ENCODE data around the gene PRLH.

The PRLH gene

DNA sequence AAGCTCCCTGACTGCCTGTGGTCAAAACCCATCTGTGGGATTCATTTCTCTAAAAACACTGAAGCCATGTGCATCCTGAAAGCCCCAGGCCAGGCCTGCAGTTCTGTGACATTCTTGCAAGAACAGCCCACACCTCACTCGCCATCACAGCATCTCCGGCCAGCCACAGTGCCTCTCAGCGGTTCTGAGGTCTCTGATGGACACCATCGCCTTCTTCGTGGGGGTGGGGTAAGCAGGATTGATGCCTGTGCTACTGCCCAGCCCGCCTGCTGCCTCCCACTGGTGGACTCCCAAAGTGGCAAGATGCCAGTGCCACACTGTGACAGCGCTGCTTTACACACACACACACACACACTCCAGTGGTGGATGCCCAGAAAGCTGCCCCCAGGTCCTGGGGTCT is 5.2 kb upstream of the PRLH start:
- H3K27ac ChIP-seq (ENCODE audit: poor library complexity, severe bottlenecking) = no peak overlapping the region
- H3K9me3 ChIP-seq (ENCODE audit: severe bottlenecking) = no peaks in the 10 kb centered on the region
- DNase-seq (ENCODE audit: low spot score) (no peak), ATAC-seq (ENCODE audit: low read depth) (no peak)
- H3K27me3 ChIP-seq (ENCODE audit: insufficient read depth, poor library complexity, severe bottlenecking) = no peaks in the 10 kb centered on the region
- no peak for TF ChIP-seq CTCF (IDR thresholded peaks at IDR 0.05; ENCODE audit: poor library complexity, severe bottlenecking)
- H3K4me1 ChIP-seq (ENCODE audit: insufficient read depth, poor library complexity, severe bottlenecking) = peaks cover 6% of the 10 kb centered on the region
- no peak overlapping the region for H3K4me3 ChIP-seq (ENCODE audit: severe bottlenecking)
- H3K36me3 ChIP-seq (ENCODE audit: low read depth) = no peaks in the 10 kb centered on the region

DNA sequence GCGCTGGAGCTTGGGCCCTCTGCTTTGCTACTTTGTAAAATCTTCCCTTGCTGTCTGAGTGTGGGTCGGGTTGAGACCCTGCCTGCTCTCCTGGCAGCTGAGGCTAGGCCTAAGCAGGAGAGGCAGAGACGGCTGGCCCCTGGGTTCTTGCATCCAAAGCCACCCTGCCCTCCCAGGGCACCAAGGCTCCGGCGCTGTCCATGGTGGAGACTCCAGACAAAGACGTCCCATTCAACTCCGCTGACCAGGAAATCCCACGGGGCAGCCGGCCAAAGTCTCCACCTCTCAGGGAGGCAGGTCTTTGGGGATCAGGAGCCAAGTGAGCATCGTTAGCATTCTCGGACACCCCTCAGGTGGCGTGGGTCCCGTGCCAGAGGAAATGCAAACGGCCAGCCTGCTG is 2.6 kb upstream of the PRLH start:
- H3K4me1 ChIP-seq (ENCODE audit: insufficient read depth, poor library complexity, severe bottlenecking) = peaks cover 6% of the 10 kb centered on the region
- H3K36me3 ChIP-seq (ENCODE audit: low read depth) = no peaks in the 10 kb centered on the region
- no peak for DNase-seq (ENCODE audit: low spot score)
- H3K9me3 ChIP-seq (ENCODE audit: severe bottlenecking) = no peaks in the 10 kb centered on the region
- peak; percentile 43; the same call in 1 of the 3 replicates for ATAC-seq (ENCODE audit: low read depth)
- no peak overlapping the region for H3K27ac ChIP-seq (ENCODE audit: poor library complexity, severe bottlenecking)
- H3K4me3 ChIP-seq (ENCODE audit: severe bottlenecking) = no peak overlapping the region
- no peaks in the 10 kb centered on the region for H3K27me3 ChIP-seq (ENCODE audit: insufficient read depth, poor library complexity, severe bottlenecking)
- TF ChIP-seq CTCF (IDR thresholded peaks at IDR 0.05; ENCODE audit: poor library complexity, severe bottlenecking) = no peak

GRCh38 chr2:237564526-237565131 is 1.7 kb upstream of the PRLH start:
- Histone ChIP-seq H3K27me3 (ENCODE audit: insufficient read depth, poor library complexity, severe bottlenecking) (no peaks in the 10 kb centered on the region), H3K4me1 (ENCODE audit: insufficient read depth, poor library complexity, severe bottlenecking) (no peaks in the 10 kb centered on the region), H3K27ac (ENCODE audit: poor library complexity, severe bottlenecking) (no peak overlapping the region), H3K4me3 (ENCODE audit: severe bottlenecking) (no peak overlapping the region), H3K36me3 (ENCODE audit: low read depth) (no peaks in the 10 kb centered on the region), H3K9me3 (ENCODE audit: severe bottlenecking) (no peaks in the 10 kb centered on the region)
- no peak for ATAC-seq (ENCODE audit: low read depth)
- peak; percentile 34 for DNase-seq (ENCODE audit: low spot score)
- no peak for TF ChIP-seq CTCF (IDR thresholded peaks at IDR 0.05; ENCODE audit: poor library complexity, severe bottlenecking)

- no peak for ATAC-seq (ENCODE audit: low read depth)
- H3K4me1 ChIP-seq (ENCODE audit: insufficient read depth, poor library complexity, severe bottlenecking) = no peaks in the 10 kb centered on the region
- H3K36me3 ChIP-seq (ENCODE audit: low read depth) = no peaks in the 10 kb centered on the region
Measured at GRCh38 chr2:237565974-237566373, 400 bp upstream of the PRLH start.

More at GRCh38 chr2:237565974-237566373, 400 bp upstream of the PRLH start:
- no peaks in the 10 kb centered on the region for H3K9me3 ChIP-seq (ENCODE audit: severe bottlenecking)
- no peak for DNase-seq (ENCODE audit: low spot score)
- H3K27ac ChIP-seq (ENCODE audit: poor library complexity, severe bottlenecking) = no peak overlapping the region
- H3K4me3 ChIP-seq (ENCODE audit: severe bottlenecking) = no peak overlapping the region
- TF ChIP-seq CTCF (IDR thresholded peaks at IDR 0.05; ENCODE audit: poor library complexity, severe bottlenecking) = no peak
- H3K27me3 ChIP-seq (ENCODE audit: insufficient read depth, poor library complexity, severe bottlenecking) = no peaks in the 10 kb centered on the region

Measured in RWPE2 (cell line).